ENCODE measurements around the gene LDLRAD3. TPM values are rescaled to one million over a fixed set of nuclear protein-coding genes. Genes with fewer than 3 reads are reported as not detected.
"Not testable (repeated sequence)": the region's sequence is repeated elsewhere in the genome, so short reads cannot be mapped to it uniquely, and the experiment has no call there.

The LDLRAD3 gene
- total RNA-seq (10 to 100 TPM; 16.2 to 19.6 TPM), polyA plus RNA-seq (1 to 10 TPM; 2.3 to 5.5 TPM)
- long read RNA-seq, donor 1, partial matches to known transcripts, result 3 of 19 reads
- long read RNA-seq, donor 1, other reads (novel, unspliced or antisense), result 16 of 19 reads
- long read RNA-seq, donor 2, partial matches to known transcripts, result 6 of 21 reads
- long read RNA-seq, donor 2, other reads (novel, unspliced or antisense), result 15 of 21 reads

- H3K27ac ChIP-seq (ENCODE audit: low read depth in 1 of 2, low read length in 2 of 2), result peak within 1 kb of the TSS in 1 of 2 donors; percentile 8
- no peaks in the 10 kb centered on the region for H3K9me3 ChIP-seq (ENCODE audit: control insufficient read depth, low read length)
- WGBS, 2 donors, result 0 to 1% methylated on average over 36 to 97 of the region's 97 CpGs
- peak within 1 kb of the TSS; percentile 62 to 69 for H3K4me3 ChIP-seq (ENCODE audit: low read length in 2 of 2)
- intact Hi-C loops (cut with DNase I), result loop anchor here in 1 of 2 donors (10.0 kb wide), 2 partner anchors 329 to 331 kb away; partner anchors contain the start of gene FJX1
- H3K36me3 ChIP-seq (ENCODE audit: control insufficient read depth in 1 of 2, insufficient read depth in 2 of 2, low read length in 1 of 2), result no peaks in the 10 kb centered on the region
- ATAC-seq (ENCODE audit: low FRiP score) (peak; percentile 89), DNase-seq (peak; percentile 88 to 94)
- H3K4me1 ChIP-seq (ENCODE audit: control insufficient read depth in 1 of 2, insufficient read depth in 2 of 2, low read length in 2 of 2), result no peaks in the 10 kb centered on the region
- H3K27me3 ChIP-seq (ENCODE audit: control insufficient read depth in 1 of 2, insufficient read depth in 2 of 2, low read length in 1 of 2), result no peaks in the 10 kb centered on the region
These were observed at the start of gene LDLRAD3 for GRCh38 chr11:35943713-35944502. Gene LDLRAD3 (plus strand): TSS chr11:35944062. CDS start chr11:35944099, 37 bp downstream.

GRCh38 chr11:35897019-35897418 lies 46.8 kb upstream of the LDLRAD3 start:
- no peak overlapping the region for H3K27ac ChIP-seq (ENCODE audit: low read depth in 1 of 2, low read length in 2 of 2)
- intact Hi-C loops (cut with DNase I), result no loop called here
- peaks cover 0 to 2% of the 10 kb centered on the region in 2 donors for H3K27me3 ChIP-seq (ENCODE audit: control insufficient read depth in 1 of 2, insufficient read depth in 2 of 2, low read length in 1 of 2)
- no peaks in the 10 kb centered on the region for H3K4me1 ChIP-seq (ENCODE audit: control insufficient read depth in 1 of 2, insufficient read depth in 2 of 2, low read length in 2 of 2)
- H3K4me3 ChIP-seq (ENCODE audit: low read length in 2 of 2), result no peak overlapping the region
- no peaks in the 10 kb centered on the region for H3K36me3 ChIP-seq (ENCODE audit: control insufficient read depth in 1 of 2, insufficient read depth in 2 of 2, low read length in 1 of 2)
- H3K9me3 ChIP-seq (ENCODE audit: control insufficient read depth, low read length), result peaks cover 4% of the 10 kb centered on the region
- DNase-seq (no peak), ATAC-seq (ENCODE audit: low FRiP score) (no peak)
- WGBS, 2 donors, result 69 to 75% methylated on average over 4 of the region's 4 CpGs

- no peak for DNase-seq
- no peak for ATAC-seq (ENCODE audit: low FRiP score)
- H3K4me1 ChIP-seq (ENCODE audit: control insufficient read depth in 1 of 2, insufficient read depth in 2 of 2, low read length in 2 of 2), result no peaks in the 10 kb centered on the region
- H3K27ac ChIP-seq (ENCODE audit: low read depth in 1 of 2, low read length in 2 of 2), result no peak overlapping the region
- no peaks in the 10 kb centered on the region for H3K36me3 ChIP-seq (ENCODE audit: control insufficient read depth in 1 of 2, insufficient read depth in 2 of 2, low read length in 1 of 2)
- intact Hi-C loops (cut with DNase I), result no loop called here
- H3K4me3 ChIP-seq (ENCODE audit: low read length in 2 of 2), result no peak overlapping the region
- H3K27me3 ChIP-seq (ENCODE audit: control insufficient read depth in 1 of 2, insufficient read depth in 2 of 2, low read length in 1 of 2), result no peaks in the 10 kb centered on the region
- H3K9me3 ChIP-seq (ENCODE audit: control insufficient read depth, low read length), result peaks cover 5% of the 10 kb centered on the region
These were observed 40.9 kb upstream of the LDLRAD3 start for GRCh38 chr11:35902961-35903360.

- WGBS, 2 donors, result 18 to 21% methylated on average over 3 of the region's 3 CpGs
- no peak for ATAC-seq (ENCODE audit: low FRiP score)
- peaks cover 2% of the 10 kb centered on the region for H3K9me3 ChIP-seq (ENCODE audit: control insufficient read depth, low read length)
- H3K4me3 ChIP-seq (ENCODE audit: low read length in 2 of 2), result no peak overlapping the region
- no peaks in the 10 kb centered on the region for H3K27me3 ChIP-seq (ENCODE audit: control insufficient read depth in 1 of 2, insufficient read depth in 2 of 2, low read length in 1 of 2)
- intact Hi-C loops (cut with DNase I), result no loop called here
- no peaks in the 10 kb centered on the region for H3K4me1 ChIP-seq (ENCODE audit: control insufficient read depth in 1 of 2, insufficient read depth in 2 of 2, low read length in 2 of 2)
- no peaks in the 10 kb centered on the region for H3K36me3 ChIP-seq (ENCODE audit: control insufficient read depth in 1 of 2, insufficient read depth in 2 of 2, low read length in 1 of 2)
- no peak overlapping the region for H3K27ac ChIP-seq (ENCODE audit: low read depth in 1 of 2, low read length in 2 of 2)
- no peak for DNase-seq
These were observed 38.1 kb upstream of the LDLRAD3 start for GRCh38 chr11:35905646-35906276.

GRCh38 chr11:35906277-35906661 lies 37.6 kb upstream of the LDLRAD3 start:
- Histone ChIP-seq H3K4me3 (ENCODE audit: low read length in 2 of 2) (no peak overlapping the region), H3K4me1 (ENCODE audit: control insufficient read depth in 1 of 2, insufficient read depth in 2 of 2, low read length in 2 of 2) (no peaks in the 10 kb centered on the region), H3K36me3 (ENCODE audit: control insufficient read depth in 1 of 2, insufficient read depth in 2 of 2, low read length in 1 of 2) (no peaks in the 10 kb centered on the region), H3K27me3 (ENCODE audit: control insufficient read depth in 1 of 2, insufficient read depth in 2 of 2, low read length in 1 of 2) (no peaks in the 10 kb centered on the region), H3K27ac (ENCODE audit: low read depth in 1 of 2, low read length in 2 of 2) (no peak overlapping the region), H3K9me3 (ENCODE audit: control insufficient read depth, low read length) (peaks cover 2% of the 10 kb centered on the region)
- 57 to 68% methylated on average over 2 of the region's 2 CpGs for WGBS, 2 donors
- no peak for ATAC-seq (ENCODE audit: low FRiP score)
- no peak for DNase-seq
- intact Hi-C loops (cut with DNase I), result no loop called here

- DNase-seq (no peak), ATAC-seq (ENCODE audit: low FRiP score) (no peak)
- no peak overlapping the region for H3K27ac ChIP-seq (ENCODE audit: low read depth in 1 of 2, low read length in 2 of 2)
- WGBS, 2 donors, result 63 to 64% methylated on average over 3 of the region's 3 CpGs
- H3K36me3 ChIP-seq (ENCODE audit: control insufficient read depth in 1 of 2, insufficient read depth in 2 of 2, low read length in 1 of 2), result no peaks in the 10 kb centered on the region
- intact Hi-C loops (cut with DNase I), result no loop called here
- no peaks in the 10 kb centered on the region for H3K27me3 ChIP-seq (ENCODE audit: control insufficient read depth in 1 of 2, insufficient read depth in 2 of 2, low read length in 1 of 2)
- no peak overlapping the region for H3K4me3 ChIP-seq (ENCODE audit: low read length in 2 of 2)
- peaks cover 2% of the 10 kb centered on the region for H3K9me3 ChIP-seq (ENCODE audit: control insufficient read depth, low read length)
- H3K4me1 ChIP-seq (ENCODE audit: control insufficient read depth in 1 of 2, insufficient read depth in 2 of 2, low read length in 2 of 2), result no peaks in the 10 kb centered on the region
These were observed 37.2 kb upstream of the LDLRAD3 start for GRCh38 chr11:35906681-35907080.

GRCh38 chr11:35907648-35908431 lies 36.0 kb upstream of the LDLRAD3 start:
- ATAC-seq (ENCODE audit: low FRiP score) (peak; percentile 38), DNase-seq (no peak)

GRCh38 chr11:35908432-35908771 lies 35.5 kb upstream of the LDLRAD3 start:
- 91 to 93% methylated on average over 5 of the region's 5 CpGs for WGBS, 2 donors

More at GRCh38 chr11:35907648-35908431, 36.0 kb upstream of the LDLRAD3 start:
- Histone ChIP-seq H3K9me3 (ENCODE audit: control insufficient read depth, low read length) (peaks cover 2% of the 10 kb centered on the region), H3K4me3 (ENCODE audit: low read length in 2 of 2) (no peak overlapping the region), H3K4me1 (ENCODE audit: control insufficient read depth in 1 of 2, insufficient read depth in 2 of 2, low read length in 2 of 2) (no peaks in the 10 kb centered on the region), H3K27ac (ENCODE audit: low read depth in 1 of 2, low read length in 2 of 2) (no peak overlapping the region), H3K36me3 (ENCODE audit: control insufficient read depth in 1 of 2, insufficient read depth in 2 of 2, low read length in 1 of 2) (no peaks in the 10 kb centered on the region), H3K27me3 (ENCODE audit: control insufficient read depth in 1 of 2, insufficient read depth in 2 of 2, low read length in 1 of 2) (no peaks in the 10 kb centered on the region)
- intact Hi-C loops (cut with DNase I), result no loop called here
- 40 to 45% methylated on average over 4 of the region's 4 CpGs for WGBS, 2 donors

More at GRCh38 chr11:35908432-35908771, 35.5 kb upstream of the LDLRAD3 start:
- H3K27me3 ChIP-seq (ENCODE audit: control insufficient read depth in 1 of 2, insufficient read depth in 2 of 2, low read length in 1 of 2); intact Hi-C loops (cut with DNase I); H3K9me3 ChIP-seq (ENCODE audit: control insufficient read depth, low read length); H3K4me1 ChIP-seq (ENCODE audit: control insufficient read depth in 1 of 2, insufficient read depth in 2 of 2, low read length in 2 of 2); DNase-seq; H3K27ac ChIP-seq (ENCODE audit: low read depth in 1 of 2, low read length in 2 of 2); H3K4me3 ChIP-seq (ENCODE audit: low read length in 2 of 2); H3K36me3 ChIP-seq (ENCODE audit: control insufficient read depth in 1 of 2, insufficient read depth in 2 of 2, low read length in 1 of 2); ATAC-seq (ENCODE audit: low FRiP score): not testable (repeated sequence)
